T-helper 2 cell treated with Interferon-gamma antibody and Interleukin-4, amounts not matched to agents 5 μg/mL and 100 μg/mL, for 36 hours (primary cell): ENCODE results near the gene ZDHHC7.
A peak's percentile ranks its signal among the peaks of the same experiment; 100 is the strongest.

ENCODE experiments used
- DNase-seq: peaks from one replicate; pipeline ENCODE4 v3.0.0; 2021; ENCODE audit warnings: low spot score
- H3K27ac Mint-ChIP-seq: one replicate; pipeline ENCODE4 v1.8.0; 2021; ENCODE audit warnings: mild to moderate bottlenecking, mixed read lengths
- H3K27me3 Mint-ChIP-seq: one replicate; pipeline ENCODE4 v1.8.0; 2021; ENCODE audit warnings: low read depth, mixed read lengths
- H3K36me3 Mint-ChIP-seq: one replicate; pipeline ENCODE4 v1.8.0; 2021; ENCODE audit warnings: low read depth, mixed read lengths
- H3K4me1 Mint-ChIP-seq: one replicate; pipeline ENCODE4 v1.8.0; 2021; ENCODE audit warnings: low read depth, mixed read lengths
- H3K4me3 Mint-ChIP-seq: one replicate; pipeline ENCODE4 v1.8.0; 2022; ENCODE audit warnings: mild to moderate bottlenecking, moderate library complexity, mixed read lengths
- H3K9me3 Mint-ChIP-seq: one replicate; pipeline ENCODE4 v1.8.0; 2021; ENCODE audit warnings: mixed read lengths

The ZDHHC7 gene

GRCh38 chr16:84965428-84966415 is 45.6 kb downstream of the ZDHHC7 start:
- Mint-ChIP-seq H3K9me3 (peaks cover 8% of the 10 kb centered on the region), H3K27ac (no peak overlapping the region), H3K36me3 (no peaks in the 10 kb centered on the region), H3K4me1 (peaks cover 4% of the 10 kb centered on the region), H3K27me3 (peaks cover 2% of the 10 kb centered on the region), H3K4me3 (no peak overlapping the region)
- DNase-seq, result no peak

- DNase-seq, result no peak
- H3K4me1 Mint-ChIP-seq, result no peaks in the 10 kb centered on the region
- peaks cover 2% of the 10 kb centered on the region for H3K27me3 Mint-ChIP-seq
- no peaks in the 10 kb centered on the region for H3K36me3 Mint-ChIP-seq
- no peak overlapping the region for H3K4me3 Mint-ChIP-seq
- peaks cover 8% of the 10 kb centered on the region for H3K9me3 Mint-ChIP-seq
- H3K27ac Mint-ChIP-seq, result no peak overlapping the region
Measured at GRCh38 chr16:84964386-84965128, 46.8 kb downstream of the ZDHHC7 start.

- no peaks in the 10 kb centered on the region for H3K4me1 Mint-ChIP-seq
- no peak for DNase-seq
- peaks cover 8% of the 10 kb centered on the region for H3K9me3 Mint-ChIP-seq
- H3K27ac Mint-ChIP-seq, result peak overlapping the region; percentile 21
- no peak overlapping the region for H3K4me3 Mint-ChIP-seq
- H3K36me3 Mint-ChIP-seq, result no peaks in the 10 kb centered on the region
- no peaks in the 10 kb centered on the region for H3K27me3 Mint-ChIP-seq
Measured at GRCh38 chr16:84963066-84963465, 48.3 kb downstream of the ZDHHC7 start.

- Mint-ChIP-seq H3K9me3 (peaks cover 6% of the 10 kb centered on the region), H3K4me1 (no peaks in the 10 kb centered on the region), H3K27ac (no peak overlapping the region), H3K27me3 (peaks cover 2% of the 10 kb centered on the region), H3K36me3 (no peaks in the 10 kb centered on the region), H3K4me3 (no peak overlapping the region)
- no peak for DNase-seq
Measured at GRCh38 chr16:84960942-84961341, 50.4 kb downstream of the ZDHHC7 start.

- Mint-ChIP-seq H3K27me3 (peaks cover 2% of the 10 kb centered on the region), H3K9me3 (no peaks in the 10 kb centered on the region), H3K27ac (no peak overlapping the region), H3K4me1 (no peaks in the 10 kb centered on the region), H3K36me3 (no peaks in the 10 kb centered on the region), H3K4me3 (no peak overlapping the region)
- no peak for DNase-seq
Measured at GRCh38 chr16:84959784-84960417, 51.4 kb downstream of the ZDHHC7 start.

GRCh38 chr16:84959045-84959576 is 52.2 kb downstream of the ZDHHC7 start:
- Mint-ChIP-seq H3K27ac (no peak overlapping the region), H3K9me3 (no peaks in the 10 kb centered on the region), H3K4me3 (no peak overlapping the region), H3K36me3 (no peaks in the 10 kb centered on the region), H3K27me3 (peaks cover 2% of the 10 kb centered on the region), H3K4me1 (no peaks in the 10 kb centered on the region)
- DNase-seq, result no peak

- H3K4me1 Mint-ChIP-seq, result no peaks in the 10 kb centered on the region
- H3K4me3 Mint-ChIP-seq, result no peak overlapping the region
- no peaks in the 10 kb centered on the region for H3K9me3 Mint-ChIP-seq
- H3K27me3 Mint-ChIP-seq, result peaks cover 2% of the 10 kb centered on the region
- H3K36me3 Mint-ChIP-seq, result no peaks in the 10 kb centered on the region
- DNase-seq, result no peak
- H3K27ac Mint-ChIP-seq, result no peak overlapping the region
Measured at GRCh38 chr16:84957792-84958191, 53.5 kb downstream of the ZDHHC7 start.

GRCh38 chr16:84957192-84957591 is 54.1 kb downstream of the ZDHHC7 start:
- Mint-ChIP-seq H3K27me3 (peaks cover 2% of the 10 kb centered on the region), H3K4me3 (no peak overlapping the region), H3K4me1 (no peaks in the 10 kb centered on the region), H3K27ac (no peak overlapping the region), H3K9me3 (no peaks in the 10 kb centered on the region), H3K36me3 (no peaks in the 10 kb centered on the region)
- DNase-seq, result no peak

GRCh38 chr16:84955427-84955826 is 55.9 kb downstream of the ZDHHC7 start:
- H3K27me3 Mint-ChIP-seq, result peaks cover 2% of the 10 kb centered on the region
- no peaks in the 10 kb centered on the region for H3K36me3 Mint-ChIP-seq
- no peak overlapping the region for H3K27ac Mint-ChIP-seq
- no peak overlapping the region for H3K4me3 Mint-ChIP-seq
- DNase-seq, result no peak
- no peaks in the 10 kb centered on the region for H3K9me3 Mint-ChIP-seq
- H3K4me1 Mint-ChIP-seq, result no peaks in the 10 kb centered on the region

GRCh38 chr16:84953190-84953746 is 58.1 kb downstream of the ZDHHC7 start:
- no peak for DNase-seq
- Mint-ChIP-seq H3K9me3 (no peaks in the 10 kb centered on the region), H3K27ac (no peak overlapping the region), H3K4me3 (no peak overlapping the region), H3K27me3 (peaks cover 6% of the 10 kb centered on the region), H3K36me3 (no peaks in the 10 kb centered on the region), H3K4me1 (no peaks in the 10 kb centered on the region)

- H3K36me3 Mint-ChIP-seq, result no peaks in the 10 kb centered on the region
- peak; percentile 53 for DNase-seq
- H3K27ac Mint-ChIP-seq, result no peak overlapping the region
- H3K27me3 Mint-ChIP-seq, result peaks cover 6% of the 10 kb centered on the region
- no peaks in the 10 kb centered on the region for H3K4me1 Mint-ChIP-seq
- H3K4me3 Mint-ChIP-seq, result no peak overlapping the region
- H3K9me3 Mint-ChIP-seq, result no peaks in the 10 kb centered on the region
Measured at GRCh38 chr16:84952335-84953189, 58.8 kb downstream of the ZDHHC7 start.

GRCh38 chr16:84950906-84951305 is 60.4 kb downstream of the ZDHHC7 start:
- DNase-seq, result no peak
- no peak overlapping the region for H3K27ac Mint-ChIP-seq
- no peak overlapping the region for H3K4me3 Mint-ChIP-seq
- no peaks in the 10 kb centered on the region for H3K36me3 Mint-ChIP-seq
- no peaks in the 10 kb centered on the region for H3K9me3 Mint-ChIP-seq
- H3K27me3 Mint-ChIP-seq, result peaks cover 4% of the 10 kb centered on the region
- no peaks in the 10 kb centered on the region for H3K4me1 Mint-ChIP-seq
